Fibroblast of gingiva (primary cell): ENCODE results near the gene OS9.
"Not testable (repeated sequence)": the region's sequence is repeated elsewhere in the genome, so short reads cannot be mapped to it uniquely, and the experiment has no call there.

ENCODE experiments used
- DNase-seq: peaks from one replicate; pipeline ENCODE4 v3.0.0-alpha.2; 2011; ENCODE audit warnings: low read depth

Gene OS9

GRCh38 chr12:57694459-57695019 lies 607 bp downstream of the OS9 start:
- DNase-seq, result no peak

GRCh38 chr12:57695770-57696432 lies 2.0 kb downstream of the OS9 start:
- DNase-seq, result no peak

DNA sequence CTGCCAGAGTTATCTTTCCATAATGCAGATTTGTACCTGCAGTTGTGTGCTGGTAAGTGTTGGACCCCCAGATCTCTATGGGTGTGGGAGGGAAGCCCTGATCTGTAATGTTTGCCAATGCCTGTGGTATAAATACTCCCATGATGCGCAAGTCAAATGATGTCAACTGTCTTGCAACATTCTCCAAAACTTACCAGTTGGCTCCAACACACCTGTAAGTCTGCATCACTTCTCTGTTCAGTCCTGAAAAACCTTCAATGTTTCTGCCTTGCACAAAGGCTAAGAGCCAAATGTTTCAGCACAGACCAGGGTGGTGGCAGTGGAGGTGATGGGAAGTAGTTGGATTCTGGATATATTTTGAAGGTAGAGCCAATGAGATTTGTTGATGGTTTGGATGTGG lies 3.1 kb downstream of the OS9 start:
- DNase-seq, result no peak

GRCh38 chr12:57698414-57698813 lies 4.5 kb downstream of the OS9 start:
- DNase-seq, result no peak

DNA sequence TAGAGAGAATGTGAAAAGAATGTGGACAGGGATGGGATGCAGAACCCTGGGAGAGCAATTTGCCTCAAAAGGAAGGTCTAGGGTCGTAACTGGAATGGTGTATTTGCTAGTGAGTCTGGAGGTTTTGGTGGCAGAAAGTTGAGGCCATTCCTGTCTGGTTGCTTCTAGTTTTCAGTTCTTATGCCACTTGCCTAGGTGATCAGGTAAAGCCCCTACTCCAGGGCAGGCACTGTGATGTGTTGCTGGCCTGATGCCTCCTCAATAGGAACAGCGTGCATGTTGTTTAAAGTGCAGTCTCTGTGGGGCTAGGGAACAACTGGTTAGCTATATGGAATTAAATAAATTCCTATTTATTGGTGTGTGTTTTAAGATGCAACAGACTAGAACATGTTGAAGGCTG lies 6.4 kb downstream of the OS9 start:
- no peak for DNase-seq

- no peak for DNase-seq
Measured at GRCh38 chr12:57707250-57707649, 13.3 kb downstream of the OS9 start.

DNA sequence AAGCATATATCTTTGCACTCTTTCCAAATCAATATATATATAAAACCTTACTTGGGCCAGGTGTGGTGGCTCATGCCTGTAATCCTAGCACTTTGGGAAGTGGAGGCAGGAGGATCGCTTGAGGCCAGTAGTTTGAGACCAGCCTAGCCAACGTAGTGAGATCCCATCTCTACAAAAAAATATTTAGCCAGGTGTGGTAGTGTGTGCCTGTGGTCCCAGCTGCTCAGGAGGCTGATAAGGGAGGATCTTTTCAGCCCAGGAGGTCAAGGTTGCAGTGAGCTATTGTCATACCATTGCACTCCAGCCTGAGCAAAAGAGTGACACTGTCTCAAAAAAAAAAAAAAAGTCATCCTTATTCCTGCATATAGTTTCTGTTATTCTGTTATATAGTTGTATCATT lies 14.4 kb downstream of the OS9 start:
- DNase-seq, result no peak

DNA sequence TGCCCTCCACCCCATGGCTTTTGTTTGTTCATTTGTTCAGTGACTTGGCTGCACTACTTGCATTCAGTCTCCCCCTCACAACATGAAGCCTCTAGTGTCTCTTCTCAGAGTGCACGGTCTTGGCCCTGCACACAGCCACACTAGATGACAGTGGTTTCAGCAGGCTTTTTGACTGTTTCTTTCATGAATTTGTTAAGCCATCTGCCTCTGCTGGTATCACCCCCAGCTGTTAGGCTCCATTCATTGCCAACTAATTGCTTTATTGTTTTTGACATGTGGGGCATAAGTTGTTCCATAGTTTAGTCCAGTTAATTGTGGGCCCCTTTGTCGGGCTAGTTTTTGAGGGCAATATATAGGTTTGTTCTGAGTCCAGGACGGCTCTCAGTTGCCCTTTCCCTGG lies 18.8 kb downstream of the OS9 start:
- no peak for DNase-seq

DNA sequence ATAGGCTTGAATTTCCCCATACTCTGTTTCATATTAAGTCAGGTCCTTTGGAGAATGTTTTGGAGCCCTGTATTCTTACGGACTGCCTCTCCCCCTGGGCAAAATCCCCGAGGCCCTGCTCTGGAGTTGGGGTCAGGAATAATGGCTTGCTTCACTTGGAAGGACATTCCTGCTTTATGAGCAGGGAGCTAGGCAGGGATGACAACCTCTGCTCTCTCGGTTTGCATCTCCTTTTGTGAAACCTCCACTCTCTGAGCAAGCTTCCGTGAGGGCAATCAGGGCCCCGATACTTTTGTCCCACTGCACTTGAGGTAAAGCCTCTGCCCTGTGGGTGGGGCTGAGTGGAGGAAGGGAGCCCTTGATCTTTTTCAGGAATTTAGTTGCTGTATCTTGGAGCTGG lies 19.3 kb downstream of the OS9 start:
- DNase-seq, result no peak

- not testable (repeated sequence) for DNase-seq
Measured at GRCh38 chr12:57715036-57715748, 21.3 kb downstream of the OS9 start.

DNA sequence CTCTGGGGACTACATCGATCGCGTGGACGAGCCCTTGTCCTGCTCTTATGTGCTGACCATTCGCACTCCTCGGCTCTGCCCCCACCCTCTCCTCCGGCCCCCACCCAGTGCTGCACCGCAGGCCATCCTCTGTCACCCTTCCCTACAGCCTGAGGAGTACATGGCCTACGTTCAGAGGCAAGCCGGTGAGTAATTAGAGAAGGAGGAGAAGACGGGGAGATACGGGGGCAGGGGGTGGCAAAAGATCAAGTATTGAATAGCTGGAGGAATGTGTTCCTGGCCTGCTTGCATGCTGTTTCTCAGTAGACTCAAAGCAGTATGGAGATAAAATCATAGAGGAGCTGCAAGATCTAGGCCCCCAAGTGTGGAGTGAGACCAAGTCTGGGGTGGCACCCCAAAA lies 21.9 kb downstream of the OS9 start:
- DNase-seq, result no peak

- DNase-seq, result no peak
Measured at GRCh38 chr12:57716305-57716704, 22.4 kb downstream of the OS9 start.

GRCh38 chr12:57717131-57717530 lies 23.2 kb downstream of the OS9 start:
- DNase-seq, result no peak

GRCh38 chr12:57717846-57718640 lies 24.1 kb downstream of the OS9 start:
- no peak for DNase-seq

GRCh38 chr12:57718641-57719528 lies 25.0 kb downstream of the OS9 start:
- DNase-seq, result no peak

- no peak for DNase-seq
Measured at GRCh38 chr12:57719777-57720605, 26.1 kb downstream of the OS9 start.

GRCh38 chr12:57720606-57721595 lies 27.0 kb downstream of the OS9 start:
- no peak for DNase-seq

- not testable (repeated sequence) for DNase-seq
Measured at GRCh38 chr12:57721846-57722608, 28.1 kb downstream of the OS9 start.
